Measurements from ENCODE around the gene AIDA. TPM values are rescaled to one million over a fixed set of nuclear protein-coding genes. Genes with fewer than 3 reads are reported as not detected.

The AIDA gene
- total and polyA plus RNA-seq, 2 donors (not counting 1 experiment from before 2014, with no cell fraction given): 41.7 to 77.7 TPM

GRCh38 chr1:222691016-222691415 is 21.3 kb downstream of the AIDA start:
- intact Hi-C loops (cut with micrococcal nuclease): no loop called here
- Histone ChIP-seq H3K4me3 (ENCODE audit: control extremely low read depth in 1 of 5, extremely low read depth in 1 of 5, insufficient read depth in 1 of 5, low read depth in 2 of 5, low read length in 4 of 5) (no peak overlapping the region), H3K9me3 (ENCODE audit: control extremely low read depth in 1 of 3, control insufficient read depth in 2 of 3, insufficient read depth in 1 of 3, low read length in 2 of 3) (no peaks in the 10 kb centered on the region), H3K36me3 (replicated peaks in 1 of 2; ENCODE audit: control extremely low read depth in 1 of 2, control insufficient read depth in 1 of 2, extremely low read depth in 1 of 2, insufficient read depth in 2 of 2, low read length in 1 of 2) (peaks cover 22 to 62% of the 10 kb centered on the region in 2 experiments), H3K9ac (ENCODE audit: low read length) (no peak overlapping the region), H3K79me2 (ENCODE audit: control insufficient read depth, insufficient read depth, low read length) (peaks cover 61% of the 10 kb centered on the region), H2AFZ (ENCODE audit: insufficient read depth, low read depth, low read length, poor library complexity, severe bottlenecking) (no peak overlapping the region), H3K4me2 (replicated peaks; ENCODE audit: low read depth, low read length, poor library complexity, severe bottlenecking) (no peak overlapping the region), H3K27me3 (replicated peaks in 1 of 4; ENCODE audit: control extremely low read depth in 1 of 4, control insufficient read depth in 3 of 4, insufficient read depth in 4 of 4, low read length in 3 of 4) (no peaks in the 10 kb centered on the region), H3K27ac (ENCODE audit: low read length in 2 of 2) (peak overlapping the region in 1 of 2 donors; percentile 42), H3K4me1 (ENCODE audit: control insufficient read depth in 2 of 2, insufficient read depth in 2 of 2, low read length in 2 of 2) (peaks cover 4 to 6% of the 10 kb centered on the region in 2 donors), H4K20me1 (ENCODE audit: control insufficient read depth, insufficient read depth, low read length, poor library complexity, severe bottlenecking) (peaks cover 38% of the 10 kb centered on the region)
- 100% methylated on average over 1 of the region's 1 CpG for WGBS (ENCODE audit: insufficient coverage)
- ChIA-PET CTCF (no interaction called here), POLR2A (no interaction called here)
- Mint-ChIP-seq H3K9me3 (ENCODE audit: insufficient read depth) (no peaks in the 10 kb centered on the region), H3K27ac (peak overlapping the region; percentile 4), H3K4me3 (no peak overlapping the region), H3K4me1 (peaks cover 19% of the 10 kb centered on the region), H3K27me3 (no peaks in the 10 kb centered on the region)
- ATAC-seq (ENCODE audit: low read depth) (no peak), DNase-seq (no peak)
- TF ChIP-seq CTCF (IDR thresholded peaks at IDR 0.05) (no peak), EZH2 (IDR thresholded peaks at IDR 0.05; ENCODE audit: borderline replicate concordance, insufficient read depth, low read depth, low read length, poor library complexity, severe bottlenecking) (no peak)

GRCh38 chr1:222680080-222680479 is 32.2 kb downstream of the AIDA start:
- no peaks in the 10 kb centered on the region for H4K20me1 ChIP-seq (ENCODE audit: control insufficient read depth, insufficient read depth, low read length, poor library complexity, severe bottlenecking)
- no peak overlapping the region for H2AFZ ChIP-seq (ENCODE audit: insufficient read depth, low read depth, low read length, poor library complexity, severe bottlenecking)
- no peak overlapping the region for H3K4me2 ChIP-seq (replicated peaks; ENCODE audit: low read depth, low read length, poor library complexity, severe bottlenecking)
- no peak for DNase-seq
- H3K4me1 Mint-ChIP-seq: no peaks in the 10 kb centered on the region
- no peaks in the 10 kb centered on the region for H3K27me3 ChIP-seq (replicated peaks in 1 of 4; ENCODE audit: control extremely low read depth in 1 of 4, control insufficient read depth in 3 of 4, insufficient read depth in 4 of 4, low read length in 3 of 4)
- POLR2A ChIA-PET: no interaction called here
- WGBS (ENCODE audit: insufficient coverage): no CpG with 5 or more reads among the region's 1 CpG
- CTCF ChIA-PET: interaction anchor here (1.1 kb wide), 1 partner anchor 46 kb away, joined by 4 read pairs; no protein-coding TSS in a partner anchor
- peaks cover 9% of the 10 kb centered on the region for H3K79me2 ChIP-seq (ENCODE audit: control insufficient read depth, insufficient read depth, low read length)
- H3K9ac ChIP-seq (ENCODE audit: low read length): no peak overlapping the region
- ATAC-seq (ENCODE audit: low read depth): no peak
- H3K4me1 ChIP-seq (ENCODE audit: control insufficient read depth in 2 of 2, insufficient read depth in 2 of 2, low read length in 2 of 2): no peaks in the 10 kb centered on the region
- H3K9me3 ChIP-seq (ENCODE audit: control extremely low read depth in 1 of 3, control insufficient read depth in 2 of 3, insufficient read depth in 1 of 3, low read length in 2 of 3): no peaks in the 10 kb centered on the region
- no peak overlapping the region for H3K27ac Mint-ChIP-seq
- H3K36me3 ChIP-seq (replicated peaks in 1 of 2; ENCODE audit: control extremely low read depth in 1 of 2, control insufficient read depth in 1 of 2, extremely low read depth in 1 of 2, insufficient read depth in 2 of 2, low read length in 1 of 2): peaks cover 34 to 52% of the 10 kb centered on the region in 2 experiments
- no peak overlapping the region for H3K27ac ChIP-seq (ENCODE audit: low read length in 2 of 2)
- no peaks in the 10 kb centered on the region for H3K27me3 Mint-ChIP-seq
- no peaks in the 10 kb centered on the region for H3K9me3 Mint-ChIP-seq (ENCODE audit: insufficient read depth)
- TF ChIP-seq EZH2 (IDR thresholded peaks at IDR 0.05; ENCODE audit: borderline replicate concordance, insufficient read depth, low read depth, low read length, poor library complexity, severe bottlenecking) (no peak), CTCF (IDR thresholded peaks at IDR 0.05) (no peak)
- H3K4me3 Mint-ChIP-seq: no peak overlapping the region
- H3K4me3 ChIP-seq (ENCODE audit: control extremely low read depth in 1 of 5, extremely low read depth in 1 of 5, insufficient read depth in 1 of 5, low read depth in 2 of 5, low read length in 4 of 5): no peak overlapping the region
- intact Hi-C loops (cut with micrococcal nuclease): no loop called here
